A549 (cell line): ENCODE measurements around the gene NSUN7. TPM values are rescaled to one million over a fixed set of nuclear protein-coding genes. Genes with fewer than 3 reads are reported as not detected.

Experiments used
- ATAC-seq, 2 experiments: fragments of 200-7000 bp in 1 of 2; fragments of >200 bp in 1 of 2; cut with Nextera tagmentation in 1 of 2; cut with Tn5 transposase in 1 of 2; 3 replicates each; pipeline versions ENCODE4 v1.8.0 to v1.9.1; 2018 to 2020; ENCODE audit warnings: mild to moderate bottlenecking in 1 of 2, moderate library complexity in 1 of 2
- CTCF ChIA-PET: fragments of 300-600 bp; sonication (Branson Sonifier 250); formaldehyde crosslinking; extraction: SDS; loops from one replicate; lab custom pipeline; 2021; ENCODE audit warnings: antibody characterized with exemption, inconsistent platforms; lab: Yijun Ruan, JAX
- POLR2A ChIA-PET: fragments of 350-600 bp; formaldehyde crosslinking; extraction: SDS; loops from one replicate; lab custom pipeline; 2021; ENCODE audit warnings: antibody characterized with exemption, inconsistent platforms; lab: Yijun Ruan, JAX
- DNase-seq, 2 experiments: peaks; one replicate each; pipeline versions ENCODE4 v3.0.0 to v3.0.0-alpha.2; 2011 to 2016; ENCODE audit warnings: low read depth in 1 of 2, low spot score in 1 of 2
- FAIRE-seq: peaks from 2 replicates; lab custom pipeline; 2011; peaks lifted over from hg19 to GRCh38; lab: Jason Lieb, UNC
- H3K27ac ChIP-seq, 2 experiments: fragments of >200 bp; sonication (Bioruptor Twin); formaldehyde crosslinking; 3 replicates each; pipeline ENCODE4 v1.5.1; 2016 to 2017
- H3K4me1 ChIP-seq: fragments of >200 bp; sonication (Bioruptor Twin); formaldehyde crosslinking; 3 replicates; pipeline ENCODE4 v1.6.1; 2016
- H3K4me2 ChIP-seq: fragments of >200 bp; sonication (Bioruptor Twin); formaldehyde crosslinking; 3 replicates; pipeline ENCODE4 v1.6.1; 2016
- H3K4me3 ChIP-seq: fragments of >200 bp; sonication (Bioruptor Twin); formaldehyde crosslinking; 3 replicates; pipeline ENCODE4 v1.5.1; 2016
- H3K9me3 ChIP-seq: fragments of >200 bp; sonication (Bioruptor Twin); formaldehyde crosslinking; 3 replicates; pipeline ENCODE4 v1.6.1; 2016
- CBX2 ChIP-seq: fragments of 200-600 bp; sonication (generic); IDR thresholded peaks from 2 replicates; pipeline ENCODE4 v1.6.1; 2016; ENCODE audit warnings: low read depth, mild to moderate bottlenecking, borderline replicate concordance
- CEBPB ChIP-seq, 2 experiments: fragments of >200 bp in 1 of 2; sonication (Bioruptor Twin) in 1 of 2; formaldehyde crosslinking in 1 of 2; IDR thresholded peaks; 2 replicates each; pipeline ENCODE4 v1.6.1; 2012 to 2016
- EHF ChIP-seq: fragments of 250-450 bp; sonication (Bioruptor Pico); IDR thresholded peaks from 2 replicates; pipeline ENCODE4 v1.5.0; 2020; ENCODE audit warnings: mild to moderate bottlenecking
- ELK1 ChIP-seq: fragments of 150-350 bp; IDR thresholded peaks from 2 replicates; pipeline ENCODE4 v1.6.1; 2014; ENCODE audit warnings: low read depth, mild to moderate bottlenecking, low read length
- EP300 ChIP-seq, 2 experiments: fragments of >200 bp; sonication (Bioruptor Twin); formaldehyde crosslinking; IDR thresholded peaks; 2 replicates in 1 of 2; 3 replicates in 1 of 2; pipeline ENCODE4 v1.6.1; 2016 to 2017
- ESRRA ChIP-seq: fragments of 150-350 bp; IDR thresholded peaks from 2 replicates; pipeline ENCODE4 v1.6.1; 2014; ENCODE audit warnings: mild to moderate bottlenecking, low read length, borderline replicate concordance
- FOSL2 ChIP-seq, 2 experiments: fragments of 450-650 bp in 1 of 2; fragments of >200 bp in 1 of 2; sonication (Bioruptor Twin) in 1 of 2; formaldehyde crosslinking; IDR thresholded peaks; 2 replicates each; pipeline versions ENCODE4 v1.5.0 to v1.6.1; 2016 to 2020; ENCODE audit warnings: mild to moderate bottlenecking in 1 of 2, moderate library complexity in 1 of 2
- HES2 ChIP-seq: fragments of >200 bp; sonication (Bioruptor Twin); formaldehyde crosslinking; IDR thresholded peaks from 2 replicates; pipeline ENCODE4 v1.6.1; 2016
- HEYL ChIP-seq: fragments of 250-450 bp; sonication (Bioruptor Pico); IDR thresholded peaks from 2 replicates; pipeline ENCODE4 v1.8.0; 2021; ENCODE audit warnings: mild to moderate bottlenecking, moderate library complexity
- HMGXB4 ChIP-seq: fragments of 250-450 bp; sonication (Bioruptor Pico); IDR thresholded peaks from 2 replicates; pipeline ENCODE4 v1.5.0; 2021; ENCODE audit warnings: mild to moderate bottlenecking, moderate library complexity, borderline replicate concordance
- HOXA7 ChIP-seq: fragments of 250-450 bp; sonication (Bioruptor Pico); IDR thresholded peaks from 2 replicates; pipeline ENCODE4 v1.5.0; 2020; ENCODE audit warnings: mild to moderate bottlenecking, moderate library complexity
- HOXB13 ChIP-seq: fragments of 250-450 bp; sonication (Bioruptor Pico); IDR thresholded peaks from 2 replicates; pipeline ENCODE4 v1.5.0; 2020; ENCODE audit warnings: low read depth, mild to moderate bottlenecking, moderate library complexity
- JUNB ChIP-seq: fragments of >200 bp; sonication (Bioruptor Twin); formaldehyde crosslinking; IDR thresholded peaks from 2 replicates; pipeline ENCODE4 v1.6.1; 2016
- KDM5A ChIP-seq: fragments of 200-600 bp; sonication (generic); IDR thresholded peaks from 2 replicates; pipeline ENCODE4 v1.6.1; 2016; ENCODE audit warnings: antibody characterized with exemption, mild to moderate bottlenecking
- MAX ChIP-seq: IDR thresholded peaks from 2 replicates; pipeline ENCODE4 v1.6.1; 2012
- NFE2L2 ChIP-seq: fragments of 150-350 bp; conservative IDR thresholded peaks from 2 replicates; pipeline ENCODE4 v1.6.1; 2014; ENCODE audit warnings: low read length
- NPAS2 ChIP-seq: fragments of 250-450 bp; sonication (Bioruptor Pico); IDR thresholded peaks from 2 replicates; pipeline ENCODE4 v1.8.0; 2022; ENCODE audit warnings: mild to moderate bottlenecking, moderate library complexity, borderline replicate concordance
- NR3C1 ChIP-seq: fragments of >200 bp; sonication (Bioruptor Twin); formaldehyde crosslinking; IDR thresholded peaks from 3 replicates; pipeline ENCODE4 v1.6.1; 2017
- POLR2A ChIP-seq: IDR thresholded peaks from 2 replicates; pipeline ENCODE4 v1.6.1; 2012; ENCODE audit warnings: mild to moderate bottlenecking, low read length
- POLR2AphosphoS2 ChIP-seq: conservative IDR thresholded peaks from 2 replicates; pipeline ENCODE4 v1.6.1; 2012; ENCODE audit warnings: low read length, improper control_type of control experiment, inconsistent platforms
- SMC3 ChIP-seq: fragments of >200 bp; sonication (Bioruptor Twin); formaldehyde crosslinking; IDR thresholded peaks from 3 replicates; pipeline ENCODE4 v1.6.1; 2018; ENCODE audit warnings: inconsistent platforms
- TFCP2L1 ChIP-seq: fragments of 250-450 bp; sonication (Bioruptor Pico); IDR thresholded peaks from 2 replicates; pipeline ENCODE4 v1.5.0; 2021; ENCODE audit warnings: mild to moderate bottlenecking
- TP53 ChIP-seq: fragments of 250-450 bp; sonication (Bioruptor Pico); IDR thresholded peaks from 2 replicates; pipeline ENCODE4 v1.5.0; 2021; ENCODE audit warnings: mild to moderate bottlenecking, moderate library complexity
- USF2 ChIP-seq: fragments of 450-650 bp; IDR thresholded peaks from 2 replicates; pipeline ENCODE4 v1.6.1; 2014; ENCODE audit warnings: antibody characterized with exemption
- ZNF302 ChIP-seq: fragments of 250-450 bp; sonication (Bioruptor Pico); IDR thresholded peaks from 2 replicates; pipeline ENCODE4 v1.9.0; 2021; ENCODE audit warnings: inconsistent platforms, mild to moderate bottlenecking, moderate library complexity
- WGBS: methylation state at CpG from one replicate; pipeline ENCODE4 v1.1.6; 2017; ENCODE audit errors: missing lambda C conversion rate; 5-methylcytosine and 5-hydroxymethylcytosine counted together
- polyA plus RNA-seq, 4 experiments: library from polyadenylated mRNA; depleted of rRNA in 3 of 4; stranded (reverse); fragments of >200 nt; fragmentation: RNase III in 1 of 4; extraction: RNeasy Plus Mini Kit Qiagen cat#74134 plus additional on column Dnase treatment in 1 of 4; gene quantifications; 2 replicates in 3 of 4; 3 replicates in 1 of 4; pipeline ENCODE4 v1.2.3, GENCODE V29; 2011 to 2017

NSUN7 gene
- polyA plus RNA-seq, 2 of the 4 experiments (the other 2 are of a cell fraction) = 0.65 to 1.4 TPM

GRCh38 chr4:40737879-40738278 is 11.9 kb upstream of the NSUN7 start (continued):
- TF ChIP-seq HMGXB4 (CRISPR knock-in tag) (no peak), JUNB (no peak), ESRRA (no peak), TFCP2L1 (CRISPR knock-in tag) (no peak), ELK1 (no peak)

- no peak overlapping the region for H3K4me2 ChIP-seq
- H3K4me1 ChIP-seq = no peaks in the 10 kb centered on the region
- H3K4me3 ChIP-seq = no peak overlapping the region
- TF ChIP-seq KDM5A (no peak), CBX2 (no peak), EHF (CRISPR knock-in tag) (no peak), POLR2AphosphoS2 (no peak), SMC3 (no peak), NPAS2 (no peak), HOXB13 (CRISPR knock-in tag) (no peak), HEYL (no peak), CEBPB (IDR thresholded peaks at IDR 0.05) (no peak), FOSL2 (IDR thresholded peaks at IDR 0.05) (no peak), FOSL2 (CRISPR knock-in tag; IDR thresholded peaks at IDR 0.05) (no peak), NR3C1 (no peak), POLR2A (no peak), ZNF302 (CRISPR knock-in tag) (no peak), HOXA7 (CRISPR knock-in tag) (no peak), NFE2L2 (no peak), TP53 (no peak)
- no peak for FAIRE-seq
- no peak overlapping the region for H3K27ac ChIP-seq
- ATAC-seq = no peak
- ChIA-PET CTCF (no interaction called here), POLR2A (no interaction called here)
- H3K9me3 ChIP-seq = no peaks in the 10 kb centered on the region
- DNase-seq = no peak
Measured at GRCh38 chr4:40739347-40739746, 10.4 kb upstream of the NSUN7 start.

GRCh38 chr4:40744218-40744617 is 5.5 kb upstream of the NSUN7 start:
- whole genome bisulfite sequencing = 55% methylated on average over 3 of the region's 3 CpGs
- no peaks in the 10 kb centered on the region for H3K4me1 ChIP-seq
- H3K27ac ChIP-seq = no peak overlapping the region
- no peak for TF ChIP-seq NFE2L2
- no peak for TF ChIP-seq NR3C1
- no peak for TF ChIP-seq KDM5A
- TF ChIP-seq HES2 = no peak
- TF ChIP-seq SMC3 = no peak
- TF ChIP-seq CEBPB (IDR thresholded peaks at IDR 0.05) = no peak
- no peak for TF ChIP-seq MAX
- TF ChIP-seq POLR2AphosphoS2 = no peak
- TF ChIP-seq ESRRA = no peak
- no peak for TF ChIP-seq EP300 (IDR thresholded peaks at IDR 0.05)
- no peak for TF ChIP-seq USF2
- no peak for ATAC-seq
- no peak for FAIRE-seq
- no peak overlapping the region for H3K4me2 ChIP-seq
- no peak for DNase-seq
- no peak overlapping the region for H3K4me3 ChIP-seq
- ChIA-PET CTCF (interaction anchor here (0.9 kb wide), 1 partner anchor 8 kb away, joined by 3 read pairs; no protein-coding TSS in a partner anchor), POLR2A (no interaction called here)
- no peaks in the 10 kb centered on the region for H3K9me3 ChIP-seq
